H1 (cell line): Measurements from ENCODE around the gene CCNK. TPM values are rescaled to one million over a fixed set of nuclear protein-coding genes. Genes with fewer than 3 reads are reported as not detected.

Experiments used
- CTCF ChIA-PET: fragments of 300-600 bp; sonication (Branson Sonifier 250); formaldehyde crosslinking; loops from one replicate; lab custom pipeline; 2021; ENCODE audit not compliant: partially characterized antibody; lab: Charles Lee
- POLR2A ChIA-PET: fragments of 300-600 bp; sonication (Branson Sonifier 250); formaldehyde crosslinking; loops from one replicate; lab custom pipeline; 2021; ENCODE audit warnings: inconsistent platforms; ENCODE audit not compliant: partially characterized antibody; lab: Charles Lee
- DNase-seq, 2 experiments: peaks; one replicate each; pipeline versions ENCODE4 v3.0.0 to v3.0.0-alpha.2; 2010 to 2022; ENCODE audit warnings: low spot score in 2 of 2, low read depth in 1 of 2, mixed read lengths in 1 of 2
- FAIRE-seq: peaks from 2 replicates; lab custom pipeline; 2011; peaks lifted over from hg19 to GRCh38; lab: Jason Lieb, UNC
- H2AFZ ChIP-seq: 2 replicates; pipeline ENCODE4 v1.8.1; 2012; ENCODE audit warnings: low read length, inconsistent platforms
- H2AK5ac ChIP-seq: 2 replicates; pipeline ENCODE4 v1.6.1; 2013; ENCODE audit warnings: low read depth, low read length
- H2BK120ac ChIP-seq: replicated peaks from 2 replicates; pipeline ENCODE3; 2013; ENCODE audit warnings: low read depth, low read length, inconsistent platforms
- H2BK12ac ChIP-seq: 2 replicates; pipeline ENCODE4 v1.6.1; 2013; ENCODE audit warnings: low read depth, low read length
- H2BK15ac ChIP-seq: 2 replicates; pipeline ENCODE4 v1.6.1; 2013; ENCODE audit warnings: low read length
- H2BK20ac ChIP-seq: 2 replicates; pipeline ENCODE4 v1.6.1; 2013; ENCODE audit warnings: low read length
- H2BK5ac ChIP-seq: 2 replicates; pipeline ENCODE4 v1.6.1; 2013; ENCODE audit warnings: low read depth, low read length
- H3K14ac ChIP-seq: 2 replicates; pipeline ENCODE4 v1.6.1; 2013; ENCODE audit warnings: inconsistent platforms; ENCODE audit not compliant: insufficient read length
- H3K18ac ChIP-seq: 2 replicates; pipeline ENCODE4 v1.6.1; 2013; ENCODE audit warnings: low read length; ENCODE audit errors: extremely low read depth
- H3K23ac ChIP-seq: 2 replicates; pipeline ENCODE4 v1.6.1; 2013; ENCODE audit warnings: inconsistent platforms; ENCODE audit not compliant: insufficient read length
- H3K23me2 ChIP-seq: 2 replicates; pipeline ENCODE4 v1.6.1; 2013; ENCODE audit warnings: low read depth, low read length
- H3K27ac ChIP-seq: 2 replicates; pipeline ENCODE4 v1.6.1; 2011; ENCODE audit warnings: low read depth, low read length, inconsistent platforms
- H3K27me3 ChIP-seq, 4 experiments: replicated peaks in 1 of 4; 1 replicate in 1 of 4; 2 replicates in 3 of 4; pipeline versions ENCODE4 v1.6.1 to v1.8.1; 2011 to 2013; ENCODE audit warnings: low read length in 3 of 4, mild to moderate bottlenecking in 3 of 4, inconsistent platforms in 2 of 4, mixed read lengths in 2 of 4, moderate library complexity in 1 of 4; ENCODE audit not compliant: control insufficient read depth in 3 of 4, insufficient read depth in 3 of 4; ENCODE audit errors: extremely low read depth in 1 of 4
- H3K36me3 ChIP-seq, 4 experiments: 2 replicates each; pipeline versions ENCODE4 v1.6.1 to v1.8.1; 2011 to 2013; ENCODE audit warnings: mild to moderate bottlenecking in 4 of 4, low read length in 3 of 4, moderate library complexity in 2 of 4, control low read depth in 1 of 4, inconsistent platforms in 1 of 4; ENCODE audit not compliant: insufficient read depth in 4 of 4, control insufficient read depth in 2 of 4
- H3K4ac ChIP-seq: replicated peaks from 2 replicates; pipeline ENCODE3; 2013; ENCODE audit warnings: low read length, low read depth, mixed read lengths, inconsistent platforms; ENCODE audit not compliant: insufficient read length
- H3K4me1 ChIP-seq, 4 experiments: replicated peaks in 1 of 4; 1 replicate in 1 of 4; 2 replicates in 3 of 4; pipeline versions ENCODE4 v1.6.1 to v1.8.1; 2011 to 2013; ENCODE audit warnings: low read length in 3 of 4, inconsistent platforms in 2 of 4, mixed read lengths in 1 of 4; ENCODE audit not compliant: insufficient read depth in 4 of 4, control insufficient read depth in 3 of 4
- H3K4me2 ChIP-seq, 2 experiments: 2 replicates each; pipeline versions ENCODE4 v1.6.1 to v1.8.1; 2011 to 2013; ENCODE audit warnings: low read depth in 2 of 2, low read length in 2 of 2, control low read depth in 1 of 2, inconsistent platforms in 1 of 2, mild to moderate bottlenecking in 1 of 2; ENCODE audit not compliant: insufficient read depth in 1 of 2
- H3K4me3 ChIP-seq, 4 experiments: fragments of 200-600, 300-600 bp in 1 of 4; sonication (generic), shearing (Covaris generic), sonication (Bioruptor Twin) in 1 of 4; 2 replicates each; pipeline versions ENCODE4 v1.5.1 to v1.8.1; 2011 to 2016; ENCODE audit warnings: low read length in 4 of 4, low read depth in 3 of 4, control low read depth in 2 of 4, inconsistent platforms in 2 of 4, mild to moderate bottlenecking in 2 of 4, mixed read lengths in 1 of 4, moderate library complexity in 1 of 4; ENCODE audit not compliant: insufficient read depth in 2 of 4; ENCODE audit errors: extremely low read depth in 1 of 4
- H3K56ac ChIP-seq: replicated peaks from 2 replicates; pipeline ENCODE3; 2013; ENCODE audit warnings: low read depth, mild to moderate bottlenecking, mixed read lengths, low read length, inconsistent platforms; ENCODE audit not compliant: insufficient read length
- H3K79me1 ChIP-seq: 2 replicates; pipeline ENCODE4 v1.6.1; 2013; ENCODE audit warnings: low read depth, low read length, control low read depth
- H3K79me2 ChIP-seq, 2 experiments: 2 replicates each; pipeline versions ENCODE4 v1.6.1 to v1.8.1; 2012 to 2013; ENCODE audit warnings: low read length in 2 of 2, mild to moderate bottlenecking in 2 of 2, inconsistent platforms in 1 of 2; ENCODE audit not compliant: insufficient read depth in 2 of 2, control insufficient read depth in 1 of 2
- H3K9ac ChIP-seq, 4 experiments: replicated peaks in 1 of 4; 1 replicate in 1 of 4; 2 replicates in 3 of 4; pipeline versions ENCODE4 v1.6.1 to v1.8.1; 2011 to 2013; ENCODE audit warnings: low read depth in 3 of 4, low read length in 3 of 4, control low read depth in 2 of 4, mild to moderate bottlenecking in 2 of 4, moderate library complexity in 2 of 4, inconsistent platforms in 1 of 4; ENCODE audit errors: extremely low read depth in 1 of 4
- H3K9me3 ChIP-seq, 2 experiments: 2 replicates each; pipeline versions ENCODE4 v1.6.1 to v1.8.1; 2012 to 2013; ENCODE audit warnings: mild to moderate bottlenecking in 2 of 2, moderate library complexity in 2 of 2, control low read depth in 1 of 2, inconsistent platforms in 1 of 2, low read depth in 1 of 2, low read length in 1 of 2, mixed read lengths in 1 of 2; ENCODE audit not compliant: insufficient read depth in 2 of 2
- H4K20me1 ChIP-seq, 2 experiments: replicated peaks in 1 of 2; 2 replicates each; pipeline versions ENCODE3 to v1.8.1; 2011 to 2013; ENCODE audit warnings: inconsistent platforms in 2 of 2, low read length in 2 of 2, mild to moderate bottlenecking in 1 of 2; ENCODE audit not compliant: insufficient read depth in 2 of 2, control insufficient read depth in 1 of 2
- H4K5ac ChIP-seq: 2 replicates; pipeline ENCODE4 v1.6.1; 2013; ENCODE audit warnings: low read length, low read depth, mixed read lengths, inconsistent platforms; ENCODE audit not compliant: insufficient read length
- H4K8ac ChIP-seq: 2 replicates; pipeline ENCODE4 v1.8.0; 2013; ENCODE audit warnings: mild to moderate bottlenecking, moderate library complexity, low read length, inconsistent platforms; ENCODE audit not compliant: insufficient read depth; ENCODE audit errors: extremely low read depth
- H4K91ac ChIP-seq: replicated peaks from 2 replicates; pipeline ENCODE3; 2013; ENCODE audit warnings: low read length, mixed read lengths, inconsistent platforms; ENCODE audit not compliant: insufficient read length
- BCL11A ChIP-seq, 2 experiments: IDR thresholded peaks; one replicate each; pipeline ENCODE4 v1.6.1; 2011; ENCODE audit warnings: low read depth in 2 of 2, low read length in 2 of 2, mild to moderate bottlenecking in 2 of 2
- CHD1 ChIP-seq: IDR thresholded peaks from 2 replicates; pipeline ENCODE4 v1.6.1; 2012; ENCODE audit warnings: low read depth, low read length, improper control_type of control experiment
- KDM5A ChIP-seq: fragments of 200-600 bp; IDR thresholded peaks from 2 replicates; pipeline ENCODE4 v1.7.1; 2012; ENCODE audit warnings: mild to moderate bottlenecking, low read length, inconsistent platforms, mixed read lengths
- POU5F1 ChIP-seq: IDR thresholded peaks from 2 replicates; pipeline ENCODE4 v1.6.1; 2011; ENCODE audit warnings: low read depth, mild to moderate bottlenecking, low read length, moderate library complexity
- TAF7 ChIP-seq: optimal IDR thresholded peaks from 2 replicates; pipeline ENCODE3; 2011; ENCODE audit warnings: low read depth, mild to moderate bottlenecking, inconsistent platforms, low read length, moderate library complexity, borderline replicate concordance
- WGBS, 2 experiments: shearing (Covaris generic) in 1 of 2; methylation state at CpG; one replicate each; pipeline versions ENCODE4 v1.1.6 to v1.1.7; 2013 to 2015; ENCODE audit warnings: low lambda C conversion rate in 2 of 2, mixed read lengths in 2 of 2, inconsistent platforms in 1 of 2, low coverage in 1 of 2, missing lambda C conversion rate in 1 of 2; ENCODE audit not compliant: insufficient replicate concordance in 2 of 2, insufficient coverage in 1 of 2, insufficient read length in 1 of 2; ENCODE audit errors: extremely low coverage in 1 of 2, missing lambda C conversion rate in 1 of 2; 5-methylcytosine and 5-hydroxymethylcytosine counted together
- polyA plus RNA-seq, 7 experiments: library from polyadenylated mRNA; depleted of rRNA in 3 of 7; stranded (reverse) in 5 of 7; unstranded in 2 of 7; fragments of >200 nt in 5 of 7; fragments of 200-250 nt in 2 of 7; gene quantifications; 1 replicate in 5 of 7; 2 replicates in 1 of 7; 4 replicates in 1 of 7; pipeline versions ENCODE4 v1.2.1 to v1.2.3, GENCODE V29; 2011 to 2013; ENCODE audit warnings: missing spikeins in 2 of 7, mixed read lengths in 2 of 7
- total RNA-seq: library from RNA; stranded (reverse); fragmentation: NEBNext Ultra II Directional; extraction: Animal tissue kit (Norgen Biotek cat#: 25700); gene quantifications from 2 replicates; pipeline ENCODE4 v1.2.1, GENCODE V29; 2021
- TF ChIP-seq, protein P1 (sequence below): IDR thresholded peaks from 2 replicates; pipeline ENCODE4 v1.6.1; 2011; ENCODE audit warnings: low read depth, mild to moderate bottlenecking, low read length; ENCODE audit not compliant: insufficient read depth

CCNK gene
- total and polyA plus RNA-seq, 2 of the 8 experiments (the other 6 are each of a cell fraction or from before 2014, with no cell fraction given): 10.7 to 82.7 TPM

DNA sequence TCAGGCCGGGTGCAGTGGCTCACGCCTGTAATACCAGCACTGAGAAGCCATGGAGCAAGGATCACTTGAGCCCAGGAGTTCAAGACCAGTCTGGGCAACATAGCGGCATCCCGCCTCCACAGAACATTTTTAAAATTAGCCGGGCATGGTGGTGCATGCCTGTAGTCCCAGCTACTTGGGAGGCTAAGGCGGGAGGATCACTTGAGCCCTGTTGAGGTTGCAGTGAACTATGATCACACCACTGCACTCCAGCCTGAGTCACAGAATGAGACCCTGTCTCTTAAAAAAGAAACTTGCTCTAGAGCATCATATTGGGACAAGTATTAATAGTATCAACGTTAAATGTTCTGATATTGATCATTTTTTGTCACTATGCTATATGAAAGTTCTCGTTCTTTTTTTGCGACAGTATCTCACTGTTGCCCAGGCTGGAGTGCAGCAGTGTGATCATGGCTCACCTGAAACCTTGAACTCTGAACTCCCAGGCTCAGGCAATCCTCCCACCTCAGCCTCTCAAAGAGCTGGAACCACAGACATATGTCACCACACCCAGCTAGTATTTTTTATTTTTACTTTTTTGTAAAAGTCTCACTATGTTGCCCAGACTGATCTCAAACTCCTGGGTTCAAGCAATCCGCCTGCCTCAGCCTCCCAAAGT, 75.1 kb downstream of the CCNK start:
- no peak for FAIRE-seq
- no peak for TF ChIP-seq CHD1
- no peak for TF ChIP-seq KDM5A
- TF ChIP-seq BCL11A (IDR thresholded peaks at IDR 0.05; ENCODE audit: low read depth in 2 of 2, low read length in 2 of 2): no peak
- TF ChIP-seq TAF7: no peak
- no peak for TF ChIP-seq POU5F1
- TF ChIP-seq, protein P1, sequence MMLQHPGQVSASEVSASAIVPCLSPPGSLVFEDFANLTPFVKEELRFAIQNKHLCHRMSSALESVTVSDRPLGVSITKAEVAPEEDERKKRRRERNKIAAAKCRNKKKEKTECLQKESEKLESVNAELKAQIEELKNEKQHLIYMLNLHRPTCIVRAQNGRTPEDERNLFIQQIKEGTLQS: no peak

More for the DNA sequence above, 75.1 kb downstream of the CCNK start:
- no peak overlapping the region for H2AK5ac ChIP-seq
- no peak overlapping the region for H2AFZ ChIP-seq
- peaks cover 0 to 40% of the 10 kb centered on the region in 2 experiments; a peak in 2 of 4 replicates for H3K79me2 ChIP-seq
- 94% methylated on average over 10 of the region's 10 CpGs; no CpG with 5 or more reads in 1 of the 2 experiments for WGBS, 2 experiments
- no peak overlapping the region for H4K8ac ChIP-seq
- no peak overlapping the region for H4K5ac ChIP-seq
- no peak overlapping the region for H2BK120ac ChIP-seq
- H3K79me1 ChIP-seq: peaks cover 39% of the 10 kb centered on the region
- ChIA-PET CTCF (interaction anchor here (0.8 to 1.7 kb wide), 7 partner anchors 16 to 45 kb away, joined by 3 to 6 read pairs (median 3); no protein-coding TSS in a partner anchor), POLR2A (no interaction called here)
- no peak overlapping the region for H2BK12ac ChIP-seq
- no peak overlapping the region for H3K14ac ChIP-seq
- no peak overlapping the region for H3K4ac ChIP-seq
- no peak overlapping the region for H3K56ac ChIP-seq
- no peak overlapping the region for H3K4me3 ChIP-seq
- H3K27me3 ChIP-seq: no peaks in the 10 kb centered on the region
- H2BK5ac ChIP-seq: no peak overlapping the region
- no peak overlapping the region for H3K27ac ChIP-seq
- no peak for DNase-seq
- H3K4me2 ChIP-seq: no peak overlapping the region
- peaks cover 0 to 11% (median 5%) of the 10 kb centered on the region in 4 experiments; a peak in 6 of 7 replicates for H3K4me1 ChIP-seq
- H3K18ac ChIP-seq: no peak overlapping the region
- peaks cover under 1% of the 10 kb centered on the region; the same call in 1 of the 2 replicates for H3K23me2 ChIP-seq
- no peaks in the 10 kb centered on the region for H3K36me3 ChIP-seq
- H4K20me1 ChIP-seq: peaks cover 5 to 13% of the 10 kb centered on the region in 2 experiments
- H3K23ac ChIP-seq: no peak overlapping the region
- H3K9me3 ChIP-seq: no peaks in the 10 kb centered on the region
- H2BK20ac ChIP-seq: no peak overlapping the region
- H4K91ac ChIP-seq: no peak overlapping the region
- no peak overlapping the region for H2BK15ac ChIP-seq
- no peak overlapping the region for H3K9ac ChIP-seq
